HG03565 (cell line): ENCODE results near the gene INIP.
"Not testable (repeated sequence)": the region's sequence is repeated elsewhere in the genome, so short reads cannot be mapped to it uniquely, and the experiment has no call there.

Experiments used
- ATAC-seq: cut with Tn5 transposase; IDR thresholded peaks from one replicate; pipeline ENCODE4 v1.9.1; 2021; ENCODE audit warnings: mild to moderate bottlenecking, moderate library complexity; ENCODE audit not compliant: unreplicated experiment

The INIP gene

DNA sequence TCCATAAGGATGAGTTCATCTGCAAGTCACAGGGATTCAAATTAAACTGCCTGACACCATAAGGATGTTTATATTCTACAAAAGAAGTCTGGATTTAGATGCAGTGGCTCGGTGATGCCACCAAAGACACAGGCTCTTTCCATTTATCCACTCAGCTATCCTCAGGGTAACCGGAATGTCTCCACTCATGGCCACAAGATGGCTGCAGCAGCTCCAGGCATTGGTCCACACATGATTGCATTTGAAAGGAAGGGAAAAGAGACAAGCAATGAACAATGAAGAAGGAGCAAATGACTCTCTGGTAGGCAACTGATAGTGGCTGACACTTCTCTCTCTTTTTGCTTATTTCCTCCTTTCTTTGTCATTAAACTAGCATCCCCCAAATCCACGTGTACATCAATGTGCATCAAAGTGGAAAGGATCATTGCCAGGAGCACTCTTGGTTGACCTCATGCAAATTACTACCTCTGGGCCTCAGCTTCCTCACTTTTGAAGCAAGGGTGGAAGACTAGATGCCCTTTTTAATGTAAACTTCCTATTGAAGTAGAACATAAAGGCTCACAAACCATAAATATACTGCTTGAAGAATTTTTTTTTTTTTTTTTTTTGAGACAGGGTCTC, 25.4 kb upstream of the INIP start:
- ATAC-seq = no peak

DNA sequence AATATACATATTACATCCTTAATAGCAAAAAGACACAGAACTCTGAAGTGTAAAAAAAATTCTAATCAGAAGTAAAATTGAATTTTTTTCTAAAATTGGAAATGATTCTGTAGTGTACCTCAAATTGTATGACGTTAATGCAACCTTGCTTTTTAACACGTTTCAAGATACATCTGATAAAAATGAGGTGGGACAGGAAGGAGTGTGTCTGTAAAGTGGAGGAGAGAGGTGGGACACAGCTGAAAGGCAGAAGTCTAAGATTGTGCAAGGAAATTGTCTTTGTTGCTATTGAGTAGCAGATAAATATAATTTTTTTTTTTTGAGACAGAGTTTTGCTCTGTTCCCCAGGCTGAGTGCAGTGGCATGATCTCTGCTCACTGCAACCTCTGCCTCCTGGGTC, 17.0 kb upstream of the INIP start:
- no peak for ATAC-seq

DNA sequence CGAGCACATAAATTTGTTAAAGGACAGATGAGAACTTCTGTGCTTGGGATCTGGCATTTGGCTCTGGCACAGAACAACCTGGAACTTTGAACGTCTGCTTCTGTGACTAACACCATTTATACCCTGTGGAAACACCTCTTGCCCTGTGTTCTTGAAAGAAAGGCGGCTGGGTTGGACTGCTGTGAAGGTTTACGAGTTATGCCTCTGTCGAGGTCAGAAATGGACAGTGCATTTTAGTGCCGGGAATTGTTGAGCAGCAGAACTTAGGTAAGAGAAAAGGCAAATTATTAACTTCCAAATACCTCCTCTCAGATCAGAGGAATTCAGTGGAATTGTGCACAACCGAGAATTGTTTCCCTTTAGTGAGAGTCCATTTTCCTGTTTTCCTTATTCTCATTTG, 14.1 kb upstream of the INIP start:
- ATAC-seq = no peak

DNA sequence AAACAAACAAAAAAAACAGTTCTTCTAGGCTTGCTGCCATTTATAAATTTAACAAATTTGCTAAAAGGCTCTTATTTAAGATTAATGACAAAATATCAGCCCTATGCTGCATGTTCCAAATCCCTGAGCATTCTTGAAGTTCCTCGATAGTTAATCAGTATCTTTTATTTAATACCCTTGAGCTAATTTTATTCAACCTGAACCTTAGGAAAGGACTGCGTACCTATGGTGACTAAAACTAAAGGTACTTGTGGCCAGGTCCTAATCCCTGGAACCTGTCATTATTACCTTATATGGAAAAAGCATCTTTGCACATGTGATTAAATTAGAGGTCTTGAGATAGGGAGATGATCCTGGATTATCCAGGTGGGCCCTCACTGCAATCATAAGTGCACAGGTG, 10.5 kb upstream of the INIP start:
- no peak for ATAC-seq

DNA sequence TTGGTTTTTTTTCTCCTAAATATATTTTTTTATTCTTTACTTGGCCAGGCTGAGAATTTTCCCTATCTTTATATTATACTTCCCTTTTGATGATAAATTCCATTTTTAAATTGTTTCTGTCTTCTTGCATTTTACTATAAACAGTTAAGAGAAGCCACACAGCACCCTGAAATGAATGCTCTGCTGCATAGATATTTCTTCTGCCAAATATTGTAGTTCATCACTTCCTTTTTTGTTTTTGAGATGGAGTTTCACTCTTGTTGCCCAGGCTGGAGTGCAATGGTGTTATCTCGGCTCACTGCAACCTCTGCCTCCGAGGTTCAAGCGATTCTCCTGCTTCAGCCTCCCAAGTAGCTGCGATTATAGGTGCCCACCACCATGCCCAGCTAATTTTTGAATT, 8.5 kb upstream of the INIP start:
- ATAC-seq = no peak

DNA sequence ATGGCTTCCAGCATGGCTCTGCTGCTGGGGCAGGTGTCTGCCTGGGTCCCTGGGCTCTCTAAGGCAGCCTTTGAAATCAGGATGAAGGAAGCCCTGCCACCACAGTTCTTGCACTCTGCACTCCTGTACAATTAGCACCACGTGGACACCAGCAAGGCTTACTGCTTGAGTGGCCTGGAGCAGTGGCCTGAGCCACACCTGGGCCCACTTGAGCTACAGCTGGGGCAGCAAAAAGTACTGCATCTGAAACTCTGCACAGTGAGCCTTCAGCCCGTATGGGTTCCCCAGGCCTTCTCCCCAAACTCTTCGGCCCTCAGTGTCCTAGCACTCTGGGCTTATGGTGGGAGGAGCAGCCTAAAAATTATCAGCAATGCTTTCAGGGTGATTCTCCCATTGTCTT, 8.0 kb upstream of the INIP start:
- ATAC-seq = no peak

DNA sequence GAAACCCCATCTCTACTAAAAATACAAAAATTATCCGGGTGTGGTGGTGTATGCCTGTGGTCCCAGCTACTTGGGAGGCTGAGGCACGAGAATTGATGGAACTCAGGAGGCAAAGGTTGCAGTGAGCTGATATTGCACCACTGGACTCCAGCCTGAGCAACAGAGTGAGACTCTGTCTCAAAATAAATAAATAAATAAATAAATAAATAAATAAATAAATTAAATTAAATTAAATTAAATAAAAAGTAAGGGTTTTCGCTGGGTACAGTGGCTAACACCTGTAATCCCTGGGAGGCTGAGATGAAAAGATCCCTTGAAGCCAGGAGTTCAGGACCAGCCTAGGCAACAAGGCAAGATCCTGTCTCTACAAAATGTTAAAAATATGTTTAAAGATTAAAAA, 4.8 kb upstream of the INIP start:
- ATAC-seq = not testable (repeated sequence)

DNA sequence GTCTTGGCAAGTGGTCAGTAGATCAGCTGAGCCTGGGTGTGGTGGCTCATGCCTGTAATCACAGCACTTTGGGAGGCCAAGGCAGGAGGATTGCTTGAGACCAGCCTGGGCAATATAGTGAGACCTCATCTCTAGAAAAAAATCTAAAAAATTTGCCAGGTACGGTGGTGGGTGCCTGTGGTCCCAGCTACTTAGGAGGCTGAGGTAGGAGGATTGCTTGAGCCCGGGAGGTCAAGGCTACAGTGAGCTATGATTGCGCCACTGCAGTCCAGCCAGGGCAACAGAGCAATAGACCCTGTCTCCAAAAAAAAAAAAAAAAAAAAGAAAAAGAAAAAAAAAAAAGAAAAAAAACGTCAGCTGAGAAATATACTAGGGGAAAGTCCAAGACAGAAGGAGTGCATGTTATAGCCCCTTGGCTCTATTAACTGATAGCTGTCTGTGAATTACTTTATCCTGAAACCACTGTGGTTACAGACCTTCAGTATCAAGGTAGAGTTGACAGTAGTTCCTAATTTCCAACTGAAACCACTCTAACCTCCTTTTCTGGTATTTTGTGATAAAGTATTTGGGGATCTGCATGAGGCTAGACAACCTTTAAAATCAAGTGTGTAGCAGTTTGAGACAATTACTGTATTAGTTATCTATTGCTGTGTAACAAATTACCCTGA, 2.3 kb upstream of the INIP start:
- ATAC-seq = no peak

DNA sequence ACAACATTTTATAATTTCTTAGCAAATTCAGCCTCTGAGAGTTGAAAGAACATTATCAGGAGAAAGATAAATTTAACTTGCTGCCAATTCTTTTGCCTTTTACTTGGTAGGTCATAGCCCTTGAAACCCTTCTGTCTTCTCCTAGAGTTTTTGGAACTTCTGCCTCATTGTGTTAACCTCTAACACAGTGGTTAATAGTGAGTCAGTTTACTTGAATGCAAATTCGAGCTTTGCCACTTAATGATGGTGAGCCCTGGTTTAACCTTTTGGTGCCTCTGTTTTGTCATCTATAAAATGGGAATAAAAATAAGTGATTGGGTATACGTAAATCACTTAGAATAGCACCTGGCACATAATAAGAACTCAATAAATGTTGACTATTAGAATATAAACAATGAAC, 1.8 kb upstream of the INIP start:
- no peak for ATAC-seq

DNA sequence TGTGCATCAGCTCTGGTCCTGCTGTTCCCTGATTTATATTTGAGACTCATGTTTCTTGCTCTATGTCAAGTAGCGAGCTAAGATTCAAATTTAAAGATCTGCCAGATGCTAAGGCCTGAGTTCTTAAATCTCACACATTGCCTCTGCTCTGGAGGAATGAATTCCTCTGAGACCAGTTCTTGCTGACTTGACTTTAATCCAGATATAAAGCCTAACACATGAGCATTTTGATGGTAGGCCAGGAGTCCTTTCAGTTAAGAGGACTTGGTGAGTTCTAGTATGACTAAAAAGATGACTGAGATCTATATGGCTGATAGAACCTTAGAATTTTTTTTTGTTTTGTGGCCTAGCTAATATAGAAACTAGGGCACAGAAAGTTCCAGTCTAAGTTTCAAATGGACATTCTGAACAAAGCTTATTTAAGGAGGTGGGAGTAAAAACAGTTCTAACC, 1.3 kb upstream of the INIP start:
- no peak for ATAC-seq

DNA sequence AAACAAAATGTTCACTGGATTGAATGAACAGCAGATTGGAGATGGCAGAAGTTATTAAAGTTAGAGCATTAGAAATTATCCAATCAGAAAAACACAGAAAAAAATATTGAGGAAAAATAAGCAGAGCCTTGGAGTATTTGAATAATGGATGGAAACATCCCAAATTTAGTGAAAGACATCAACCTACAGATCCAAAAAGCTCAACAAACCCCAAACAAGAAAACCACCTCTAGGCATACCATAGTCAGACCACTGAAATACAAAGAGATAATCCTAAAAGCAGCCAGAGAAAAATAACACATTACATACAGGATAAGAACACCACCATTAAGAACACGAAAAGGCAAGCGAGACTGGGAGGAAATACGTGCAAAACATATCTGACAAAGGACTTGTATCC, 5.2 kb downstream of the INIP start:
- ATAC-seq = no peak

DNA sequence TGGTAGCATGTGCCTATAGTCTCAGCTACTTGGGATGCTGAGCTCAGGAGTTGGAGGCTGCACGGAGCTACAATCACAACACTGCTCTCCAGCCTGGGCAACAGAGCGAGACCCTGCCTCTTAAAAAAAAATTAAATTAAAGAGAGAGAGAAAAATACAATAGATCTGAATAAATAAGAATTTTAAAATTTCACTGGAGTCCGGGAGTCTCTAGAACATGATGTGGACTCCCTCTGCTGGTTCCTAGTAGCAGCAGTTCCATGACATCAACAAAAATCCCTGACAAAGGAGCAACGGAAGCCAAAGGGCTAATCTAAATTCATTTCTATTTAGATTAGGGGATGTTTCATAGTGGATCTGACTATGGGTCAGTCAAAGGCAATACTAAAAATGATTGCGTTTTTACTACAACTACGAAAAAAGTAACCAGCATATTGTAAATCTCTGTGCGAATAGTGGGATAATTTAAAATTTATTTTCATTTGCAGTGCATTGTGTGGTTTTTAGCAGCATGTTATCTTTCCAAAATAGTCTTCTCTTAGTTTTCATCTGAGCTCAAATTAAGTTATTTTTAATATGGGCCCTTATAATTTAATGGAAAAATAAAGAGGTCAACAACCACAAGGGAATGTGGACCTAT, 6.7 kb downstream of the INIP start:
- ATAC-seq = no peak

DNA sequence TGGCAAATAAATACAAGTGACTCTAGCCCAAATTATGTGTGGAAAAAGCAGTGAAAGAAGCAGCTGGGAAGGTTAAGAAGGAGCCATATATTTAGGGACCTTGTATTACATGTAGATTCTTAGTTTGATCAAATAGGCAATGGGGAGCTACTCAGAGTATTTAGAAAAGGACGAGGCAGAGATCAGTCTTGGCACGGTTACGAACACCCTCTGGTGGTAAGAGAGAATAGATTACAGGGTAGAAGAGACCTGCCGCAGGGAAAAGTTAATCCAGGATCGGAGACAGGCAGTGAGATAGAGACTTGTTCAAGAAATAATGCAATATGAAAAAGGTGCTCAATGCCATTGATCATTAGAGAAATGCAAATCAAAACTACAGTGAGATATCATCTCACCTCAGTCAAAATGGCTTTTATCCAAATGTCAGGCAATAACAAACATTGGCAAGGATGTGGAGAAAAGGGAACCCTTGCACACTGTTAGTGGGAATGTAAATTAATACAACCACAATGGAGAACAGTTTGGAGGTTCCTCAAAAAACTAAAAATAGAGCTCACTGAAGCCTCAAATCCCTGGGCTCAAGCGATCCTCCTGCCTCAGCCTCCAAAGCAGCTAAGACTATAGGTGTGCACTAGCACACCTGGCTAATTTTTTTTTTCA, 12.0 kb downstream of the INIP start:
- ATAC-seq = no peak

DNA sequence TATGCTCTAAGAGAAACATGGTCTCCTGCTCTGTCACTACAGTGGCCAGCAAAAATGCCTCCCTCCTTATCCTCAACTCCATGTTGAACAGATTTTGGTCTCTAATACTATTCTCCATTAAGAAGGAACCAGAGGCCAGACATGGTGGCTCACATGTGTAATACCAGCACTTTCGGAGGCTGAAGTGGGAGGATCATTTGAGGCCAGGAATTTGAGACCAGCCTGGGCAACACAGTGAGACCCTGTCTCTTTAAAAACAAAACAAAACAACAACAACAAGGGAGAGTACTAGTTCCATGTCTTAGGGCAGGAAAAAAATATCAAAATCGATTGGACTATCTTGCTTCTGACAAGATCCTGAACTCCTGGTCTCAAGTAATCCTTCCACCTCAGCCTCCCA, 14.6 kb downstream of the INIP start:
- ATAC-seq = no peak

DNA sequence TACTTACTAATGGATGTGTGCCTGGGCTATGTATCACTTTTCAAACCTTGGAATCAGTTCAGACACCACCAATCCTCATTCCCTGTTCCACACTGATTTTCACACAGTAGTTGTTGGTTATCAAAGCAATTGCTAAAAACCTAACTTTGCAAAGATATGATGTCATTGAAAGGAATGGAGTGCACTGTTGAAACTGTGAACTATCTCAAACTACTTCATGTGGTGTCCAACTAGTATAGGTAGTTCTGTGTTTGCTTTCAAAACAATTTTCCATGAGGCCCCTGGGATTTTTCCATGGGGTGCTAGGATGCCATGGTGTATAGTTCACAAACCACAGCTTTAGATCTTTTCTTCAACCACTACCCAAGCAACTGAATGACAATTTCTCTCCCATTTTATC, 17.8 kb downstream of the INIP start:
- ATAC-seq = no peak

DNA sequence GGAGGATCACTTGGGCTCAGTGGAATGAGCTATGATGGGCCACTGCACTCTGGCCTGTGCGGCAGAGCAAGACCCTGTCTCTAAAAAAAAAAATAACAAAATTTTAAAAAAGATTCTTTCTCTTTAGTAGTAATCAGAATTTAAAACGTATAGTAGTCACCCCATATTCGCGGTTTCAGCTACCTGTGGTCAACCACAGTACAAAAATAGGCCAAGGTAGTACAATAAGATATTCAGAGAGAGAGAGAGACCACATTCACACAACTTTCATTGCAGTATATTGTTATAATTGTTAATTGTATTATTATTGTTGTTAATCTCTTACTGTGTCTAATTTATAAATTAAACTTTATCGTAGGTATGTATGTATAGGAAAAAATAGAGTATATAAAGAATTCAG, 18.7 kb downstream of the INIP start:
- ATAC-seq = peak; percentile 81

DNA sequence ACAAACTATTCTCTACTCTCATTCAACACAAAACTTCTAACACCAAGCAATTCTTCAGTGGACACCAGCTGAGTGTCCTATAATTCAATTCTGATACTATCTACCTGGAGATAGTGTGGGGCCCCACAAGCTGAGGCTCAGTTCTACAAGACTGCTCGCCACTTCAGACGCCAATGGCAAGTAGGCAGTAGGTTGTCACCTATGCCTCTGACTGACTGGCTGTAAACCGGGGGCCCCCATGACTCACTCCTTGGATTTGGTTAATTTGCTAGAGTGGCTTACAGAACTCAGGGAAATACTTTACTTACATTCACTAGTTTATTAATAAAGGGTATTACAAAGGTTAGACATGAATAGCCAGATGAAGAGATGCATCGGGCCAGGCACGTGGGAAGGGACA, 21.5 kb downstream of the INIP start:
- ATAC-seq = no peak

DNA sequence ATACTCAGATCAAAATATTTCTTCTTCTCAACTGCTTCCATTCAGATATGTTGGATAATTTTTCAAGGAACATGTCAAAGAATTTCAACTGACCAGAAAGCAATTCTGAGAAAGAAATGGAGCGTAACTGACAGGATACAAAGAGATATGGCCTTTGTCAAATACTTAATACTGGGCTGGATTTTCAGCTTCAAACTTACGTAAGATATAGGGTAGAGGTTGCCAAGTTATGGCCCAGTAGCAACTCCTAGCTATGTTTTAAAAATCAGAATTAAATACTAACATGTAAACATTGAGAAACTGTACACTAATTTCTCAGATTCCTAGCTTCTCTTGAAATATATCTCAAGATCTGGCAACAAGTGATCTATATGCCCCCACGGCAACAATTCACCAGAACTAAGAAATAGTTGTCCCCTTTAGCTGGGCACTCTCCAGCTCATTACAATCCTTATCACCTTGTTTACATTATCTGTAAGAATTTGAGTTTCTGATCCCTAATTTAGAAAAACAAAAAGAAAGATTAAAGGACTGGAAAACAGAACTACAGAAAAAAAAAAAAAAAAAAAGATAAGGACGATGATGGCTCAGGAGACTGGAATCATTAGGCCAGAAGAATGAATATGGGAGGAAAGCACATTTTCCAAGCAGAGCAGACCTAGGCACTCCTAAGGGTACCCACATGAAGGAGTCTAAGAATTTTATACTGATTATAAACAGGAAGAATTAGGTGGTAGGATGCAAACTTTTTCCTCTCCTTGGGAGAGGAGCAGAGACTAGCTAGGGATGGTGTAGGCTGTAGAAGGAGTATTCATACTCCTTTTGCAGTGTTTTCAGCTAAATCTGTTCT, 23.0 kb downstream of the INIP start:
- no peak for ATAC-seq

DNA sequence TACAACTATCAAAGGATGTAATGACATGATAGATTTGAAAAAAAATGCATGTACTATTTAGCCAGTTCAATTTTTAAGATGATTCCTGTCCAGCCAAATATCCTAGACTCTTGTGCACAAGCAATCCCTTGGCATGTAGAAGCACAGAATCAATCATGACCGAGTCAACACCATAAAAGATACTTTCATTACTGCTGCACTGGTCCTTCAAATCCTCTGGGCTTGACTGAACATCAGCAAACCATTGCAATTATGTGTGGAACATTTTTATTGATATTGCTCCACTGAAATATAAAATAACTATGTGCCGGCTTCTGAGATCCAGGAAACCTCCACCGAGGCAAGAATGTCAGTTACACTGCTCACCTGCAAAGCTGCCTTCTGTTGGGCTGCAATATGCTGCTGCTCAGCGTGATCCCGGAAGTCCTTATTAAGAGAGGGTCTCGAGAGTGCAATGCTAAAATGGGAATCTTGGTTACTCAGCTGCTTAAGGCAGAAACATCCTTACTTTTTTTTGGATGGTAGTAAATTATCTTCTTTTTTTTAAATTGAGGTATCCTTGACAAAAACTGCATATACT, 28.7 kb downstream of the INIP start:
- ATAC-seq = no peak

DNA sequence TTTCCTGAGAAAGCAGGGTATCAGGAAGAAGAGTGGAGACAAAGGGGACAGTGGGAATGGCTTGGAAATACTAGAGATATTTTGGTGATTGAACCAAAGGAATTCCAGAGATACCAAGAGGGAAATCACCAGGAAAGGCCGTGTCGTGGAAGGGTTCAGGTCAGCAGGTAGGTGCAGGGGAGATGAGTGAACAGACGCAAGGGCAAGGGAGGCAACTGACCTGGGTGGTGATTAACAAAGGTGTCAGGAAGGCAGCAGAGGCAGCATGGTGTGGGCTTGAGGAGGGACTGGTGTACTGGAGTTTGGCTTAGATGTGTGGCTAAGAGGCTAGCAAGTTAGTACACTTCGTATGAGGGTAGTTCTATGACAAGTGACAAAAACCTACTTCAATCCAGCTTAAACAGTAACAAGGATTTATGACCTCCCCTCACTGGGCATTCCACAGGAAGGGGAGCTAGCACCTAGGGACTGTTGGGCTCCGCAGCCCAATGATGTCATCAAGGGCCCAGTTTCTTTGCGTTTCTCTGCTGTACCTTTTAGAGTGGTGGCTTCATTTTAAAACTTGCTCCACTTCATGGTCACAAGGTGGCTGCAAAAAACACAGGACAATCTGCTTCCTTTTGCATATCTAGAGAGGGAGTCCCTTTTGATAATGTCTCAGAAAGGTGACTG, 37.0 kb downstream of the INIP start:
- no peak for ATAC-seq
